GM19328 (cell line): ENCODE measurements around the gene MAD1L1.
"Not testable (repeated sequence)": the region's sequence is repeated elsewhere in the genome, so short reads cannot be mapped to it uniquely, and the experiment has no call there.

Experiments used
- ATAC-seq: cut with Tn5 transposase; IDR thresholded peaks from one replicate; pipeline ENCODE4 v1.9.1; 2021; ENCODE audit warnings: mild to moderate bottlenecking, moderate library complexity; ENCODE audit not compliant: unreplicated experiment

Gene MAD1L1

GRCh38 chr7:1874590-1875391, 358.0 kb downstream of the MAD1L1 start:
- ATAC-seq = not testable (repeated sequence)

DNA sequence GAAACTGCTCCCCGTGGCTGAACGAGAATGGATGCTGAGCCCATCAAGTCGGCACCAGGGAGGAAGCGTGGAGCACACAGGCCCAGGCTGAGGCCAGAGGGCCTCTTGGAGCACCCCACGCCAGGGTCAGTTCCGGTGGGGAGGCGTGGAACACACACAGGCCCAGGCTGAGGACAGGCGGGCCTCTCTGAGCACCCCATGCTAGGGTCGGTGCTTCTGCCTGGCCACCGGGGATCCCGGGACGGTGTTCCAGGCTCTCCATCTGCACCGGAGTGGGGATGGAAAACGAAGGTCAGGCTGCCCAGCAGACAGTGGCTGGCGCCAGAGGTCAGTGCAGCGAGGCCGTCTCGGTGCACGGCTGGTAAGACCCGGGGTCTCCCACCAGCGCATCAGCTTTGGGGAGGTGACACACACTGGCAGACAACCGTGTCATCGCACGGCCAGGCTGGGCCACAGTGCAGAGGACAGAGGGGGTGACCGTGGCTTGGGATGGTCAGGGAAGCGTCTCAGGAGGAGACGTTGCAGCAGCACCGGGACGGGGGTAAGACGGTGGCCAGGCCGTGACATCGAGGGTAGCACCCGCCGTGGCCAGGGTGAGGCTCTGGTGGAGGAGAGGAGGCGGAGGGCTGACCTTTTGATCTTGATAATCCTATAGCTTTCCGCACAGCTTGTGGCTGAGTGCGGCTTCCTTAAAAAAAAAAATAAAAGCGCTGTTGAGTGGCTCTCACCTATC, 358.7 kb downstream of the MAD1L1 start:
- ATAC-seq = no peak

DNA sequence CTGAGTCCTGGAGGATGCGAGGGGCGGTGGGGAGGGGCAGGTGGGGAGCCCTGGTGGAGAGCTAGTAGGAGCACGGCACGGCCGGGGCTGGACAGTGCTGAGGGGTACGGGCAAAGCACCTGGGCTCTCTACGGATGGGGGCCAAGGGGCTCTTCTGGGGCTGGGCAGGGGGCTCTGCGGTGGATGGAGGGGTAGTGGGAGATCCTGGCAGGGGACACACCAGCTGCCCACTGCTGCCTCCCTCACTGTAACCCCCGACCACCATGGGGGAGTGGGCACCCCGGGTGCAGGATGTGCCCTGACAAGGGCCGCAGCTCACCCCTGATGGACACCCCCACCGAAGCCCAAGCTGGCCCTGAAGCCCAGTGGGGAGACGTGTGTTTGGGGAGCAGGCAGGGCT, 359.3 kb downstream of the MAD1L1 start:
- no peak for ATAC-seq

GRCh38 chr7:1873070-1873405, 359.7 kb downstream of the MAD1L1 start:
- no peak for ATAC-seq

DNA sequence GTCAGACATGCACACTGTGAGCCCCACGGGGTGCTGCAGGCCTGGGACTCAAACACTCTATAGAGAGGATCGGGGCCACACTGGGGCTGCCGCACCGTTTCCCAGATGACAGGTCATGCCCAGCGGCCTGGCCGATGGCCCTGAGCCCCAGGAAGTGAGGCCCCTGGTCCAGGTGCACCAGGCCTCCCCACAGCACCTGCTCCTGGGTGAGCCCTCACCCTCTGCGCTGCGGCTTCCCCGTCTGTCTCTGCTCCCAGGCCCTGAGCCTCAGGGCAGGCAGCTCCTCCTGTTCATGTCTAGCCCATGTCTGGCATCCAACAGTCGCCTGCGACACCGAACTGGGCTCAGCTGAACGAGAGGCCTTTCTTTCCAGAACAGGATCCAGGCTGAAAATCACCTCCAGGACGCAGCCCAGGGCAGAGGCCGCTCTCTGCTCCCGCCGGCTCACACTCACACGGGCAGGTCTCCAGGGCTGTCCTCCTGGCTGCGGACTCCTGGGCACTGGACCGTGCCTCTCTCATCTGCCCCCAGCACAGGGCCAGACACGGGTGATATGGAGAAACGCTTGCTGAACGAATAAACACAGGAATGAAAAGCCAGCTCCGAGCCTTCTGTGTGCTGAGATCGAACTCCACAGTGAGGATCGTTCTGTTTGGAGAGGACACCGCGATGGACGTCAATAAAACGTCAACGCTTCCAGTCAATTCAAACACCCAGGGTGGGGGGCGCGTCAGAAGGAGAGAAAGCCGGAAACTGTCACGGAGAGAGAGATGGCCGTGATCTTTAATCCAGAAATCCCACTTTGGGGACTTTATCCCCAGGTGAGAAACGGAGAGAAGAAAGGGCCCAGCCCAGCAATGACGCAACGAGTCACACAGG, 360.3 kb downstream of the MAD1L1 start:
- no peak for ATAC-seq

GRCh38 chr7:1869452-1870130, 363.2 kb downstream of the MAD1L1 start:
- no peak for ATAC-seq

DNA sequence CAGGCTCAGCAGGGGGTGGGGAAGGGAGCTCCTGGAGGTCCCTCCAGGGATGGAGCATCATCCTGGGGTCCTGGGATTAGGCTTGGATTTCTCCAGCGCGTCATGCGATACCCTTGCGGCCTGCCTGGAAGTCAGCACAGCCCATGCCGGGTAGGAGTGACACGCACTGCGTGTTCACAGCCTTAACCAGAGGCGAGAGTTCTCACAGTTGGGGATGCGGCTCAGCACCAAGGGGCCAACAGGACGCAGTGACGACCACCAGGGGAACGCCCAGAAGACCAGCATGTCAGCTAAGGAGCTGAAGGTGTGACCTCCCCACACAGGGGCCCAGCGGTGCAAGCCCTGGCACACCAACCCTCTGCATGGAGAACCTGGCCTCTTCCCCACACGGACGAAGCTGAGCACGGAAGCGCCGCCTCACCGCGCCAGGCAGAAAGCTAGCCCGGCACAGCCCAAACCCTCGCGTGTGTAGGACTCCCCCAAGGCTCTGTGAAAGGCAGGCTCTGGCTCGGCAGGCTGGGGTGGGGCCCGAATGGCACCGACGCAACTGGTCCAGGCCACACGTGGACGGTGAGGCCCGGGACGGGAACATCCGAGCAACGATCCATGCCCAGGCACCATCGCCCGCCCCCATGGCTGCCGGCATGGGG, 364.1 kb downstream of the MAD1L1 start:
- no peak for ATAC-seq

- no peak for ATAC-seq
Measured at GRCh38 chr7:1867370-1868260, 365.1 kb downstream of the MAD1L1 start.

- no peak for ATAC-seq
Measured at GRCh38 chr7:1866601-1867000, 366.1 kb downstream of the MAD1L1 start.

GRCh38 chr7:1865571-1866255, 367.0 kb downstream of the MAD1L1 start:
- no peak for ATAC-seq

DNA sequence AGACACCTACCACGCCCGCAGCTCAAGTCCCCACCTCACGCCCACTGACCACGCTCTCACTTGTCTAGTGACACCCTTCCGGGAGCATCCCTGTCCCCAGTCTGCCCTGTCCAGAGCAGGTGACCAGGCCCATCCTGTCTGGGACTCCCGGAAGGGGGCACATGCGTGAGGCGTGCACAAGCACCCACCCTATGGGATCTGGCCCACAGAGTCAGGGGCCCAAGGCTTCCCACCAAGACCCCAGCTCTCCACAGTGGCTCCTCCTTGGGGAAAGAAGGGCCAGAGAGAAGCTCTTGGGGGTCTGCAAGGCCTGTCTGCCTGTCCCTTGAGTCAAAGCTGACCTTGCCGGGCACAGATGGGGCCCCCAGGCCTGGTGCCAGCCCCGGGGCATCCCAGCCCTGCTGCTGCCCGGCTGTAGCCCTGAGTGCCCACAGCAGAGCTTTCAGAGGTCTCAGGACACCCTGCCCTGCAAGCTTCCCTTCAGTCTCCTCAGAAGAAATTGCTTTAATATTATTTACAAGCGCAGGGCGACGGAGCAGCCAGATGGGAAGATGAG, 367.7 kb downstream of the MAD1L1 start:
- no peak for ATAC-seq

DNA sequence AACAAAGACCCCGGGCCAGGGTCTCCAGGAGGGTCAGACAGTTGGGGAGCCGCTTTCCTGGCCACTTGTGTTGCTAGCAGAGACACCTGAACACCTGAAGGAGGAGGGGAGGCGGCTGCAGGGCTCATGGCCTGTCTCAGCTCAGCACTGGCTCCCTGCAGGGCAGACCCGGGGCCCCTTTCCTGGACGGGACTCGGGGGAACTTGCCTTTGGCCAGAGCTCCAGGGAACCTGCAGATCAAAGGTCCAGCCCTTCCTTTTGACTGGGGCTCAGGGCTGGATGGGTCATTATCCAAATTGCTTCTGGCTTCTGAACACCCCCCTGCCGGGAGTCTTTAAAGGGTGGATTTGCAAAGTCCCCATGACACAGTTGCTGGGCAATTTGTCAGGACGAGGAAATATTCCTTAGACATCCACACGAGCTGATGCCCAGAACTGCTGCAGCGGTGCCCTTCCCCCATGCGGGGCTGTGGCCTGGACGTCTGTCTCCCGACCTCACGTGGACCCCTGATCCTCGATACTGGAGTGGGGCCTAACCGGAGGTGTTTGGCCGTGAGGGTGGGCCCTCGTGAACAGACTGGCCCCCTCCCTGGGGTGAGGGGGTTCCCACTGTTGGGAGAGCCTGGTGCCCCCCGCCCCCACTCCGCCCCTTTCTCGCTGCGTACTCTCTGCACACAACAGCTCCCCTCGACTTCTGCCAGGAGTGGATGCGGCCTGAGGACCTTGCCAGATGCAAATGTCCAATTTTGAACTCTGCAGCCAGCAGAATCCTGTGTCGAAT, 368.4 kb downstream of the MAD1L1 start:
- no peak for ATAC-seq

- no peak for ATAC-seq
Measured at GRCh38 chr7:1863091-1863900, 369.4 kb downstream of the MAD1L1 start.

- ATAC-seq = no peak
Measured at GRCh38 chr7:1862560-1862959, 370.2 kb downstream of the MAD1L1 start.

- no peak for ATAC-seq
Measured at GRCh38 chr7:1861799-1862458, 370.8 kb downstream of the MAD1L1 start.
